Spleen (tissue), 11 donors: Measurements from ENCODE around the gene SNX33. TPM values are rescaled to one million over a fixed set of nuclear protein-coding genes. Genes with fewer than 3 reads are reported as not detected.

Source experiments
- DNase-seq: peaks from one replicate; pipeline ENCODE4 v3.0.0-alpha.2; 2020
- H3K27ac ChIP-seq, 8 donors: fragments of 200-600 bp; sonication (generic) in 7 of 8; 1 replicate in 4 of 8; 2 replicates in 4 of 8; pipeline versions ENCODE4 v1.5.0 to v1.8.0; 2016 to 2021; ENCODE audit warnings: inconsistent platforms in 4 of 8, mild to moderate bottlenecking in 4 of 8, moderate library complexity in 1 of 8
- H3K27me3 ChIP-seq, 7 donors: fragments of 200-600 bp; sonication (generic) in 6 of 7; replicated peaks in 1 of 7; 1 replicate in 4 of 7; 2 replicates in 3 of 7; pipeline versions ENCODE4 v1.5.0 to v1.8.0; 2016 to 2021; ENCODE audit warnings: inconsistent platforms in 3 of 7, mild to moderate bottlenecking in 1 of 7
- H3K36me3 ChIP-seq, 6 donors: fragments of 200-600 bp; sonication (generic) in 5 of 6; 1 replicate in 4 of 6; 2 replicates in 2 of 6; pipeline versions ENCODE4 v1.5.0 to v1.8.0; 2016 to 2021; ENCODE audit warnings: inconsistent platforms in 2 of 6
- H3K4me1 ChIP-seq, 6 donors: fragments of 200-600 bp; sonication (generic) in 5 of 6; 1 replicate in 3 of 6; 2 replicates in 3 of 6; pipeline versions ENCODE4 v1.5.0 to v1.8.0; 2016 to 2021; ENCODE audit warnings: inconsistent platforms in 3 of 6
- H3K4me3 ChIP-seq, 8 donors: fragments of 200-600 bp; sonication (generic) in 7 of 8; 1 replicate in 4 of 8; 2 replicates in 4 of 8; pipeline versions ENCODE4 v1.5.0 to v1.8.0; 2016 to 2021; ENCODE audit warnings: inconsistent platforms in 4 of 8, mild to moderate bottlenecking in 4 of 8, moderate library complexity in 2 of 8
- H3K9me3 ChIP-seq, 8 donors: fragments of 200-600 bp; sonication (generic) in 7 of 8; 1 replicate in 4 of 8; 2 replicates in 4 of 8; pipeline versions ENCODE4 v1.5.0 to v1.8.0; 2016 to 2021; ENCODE audit warnings: inconsistent platforms in 4 of 8
- CTCF ChIP-seq, 11 experiments: fragments of 200-600 bp in 7 of 11; fragments of 450-650 bp in 4 of 11; sonication (generic) in 4 of 11; IDR thresholded peaks in 8 of 11; conservative IDR thresholded peaks in 3 of 11; 1 replicate in 7 of 11; 2 replicates in 4 of 11; pipeline versions ENCODE4 v1.4.0 to v1.8.0; 2016 to 2021; ENCODE audit warnings: antibody characterized with exemption in 11 of 11, inconsistent platforms in 4 of 11, mild to moderate bottlenecking in 1 of 11
- POLR2A ChIP-seq, 3 donors: fragments of 450-650 bp; IDR thresholded peaks; one replicate each; pipeline ENCODE4 v1.5.1; 2017; ENCODE audit warnings: antibody characterized with exemption in 3 of 3, mild to moderate bottlenecking in 1 of 3
- POLR2AphosphoS5 ChIP-seq, 3 donors: sonication (generic); formaldehyde crosslinking; IDR thresholded peaks; one replicate each; pipeline ENCODE4 v1.5.1; 2017; ENCODE audit warnings: antibody characterized with exemption in 3 of 3
- WGBS, 5 donors: extraction: QIAGEN DNeasy Blood & Tissue Kit in 3 of 5; methylation state at CpG; one replicate each; pipeline versions ENCODE4 v1.1.5 to v1.1.7; 2013 to 2018; 5-methylcytosine and 5-hydroxymethylcytosine counted together
- intact Hi-C: fragments of 100-400 bp; cut with DNase I; formaldehyde crosslinking; loops from one replicate; pipeline ENCODE4 v1.15.0; 2023; ENCODE audit warnings: low total_unique reads
- polyA plus RNA-seq, 3 donors: library from polyadenylated mRNA; stranded (reverse); fragments of 200-250 nt; gene quantifications; one replicate each; pipeline ENCODE4 v1.2.1, GENCODE V29; 2013
- total RNA-seq, 7 donors: library from RNA; depleted of rRNA in 3 of 7; stranded (reverse); fragments of >200 nt in 3 of 7; fragmentation: NEBNext Ultra II Directional in 4 of 7; extraction: Animal tissue kit (Norgen Biotek cat#: 25700) in 4 of 7; gene quantifications; one replicate each; pipeline versions ENCODE4 v1.1.0 to v1.2.1, GENCODE V29; 2016 to 2021
- donor health status: healthy with polysubstance abuse.
- donor health status: DM: no; HTN: no; CAD: no; lungs with moderate emphysema.
- donor health status: DM: no; HTN: no; CAD: no.
- donor health status: Bipolar disorder and iron deficiency.
- donor health status: healthy.
- donor health status: DM: no; HTN: no; CAD: no.
- donor health status: DM: yes; HTN: yes; CAD: no.

Gene SNX33
- total and polyA plus RNA-seq, 10 donors = 4.3 to 22.8 (median 16.5) TPM

- DNase-seq = no peak
These were observed 27.5 kb upstream of the SNX33 start for GRCh38 chr15:75620058-75620820.

DNA sequence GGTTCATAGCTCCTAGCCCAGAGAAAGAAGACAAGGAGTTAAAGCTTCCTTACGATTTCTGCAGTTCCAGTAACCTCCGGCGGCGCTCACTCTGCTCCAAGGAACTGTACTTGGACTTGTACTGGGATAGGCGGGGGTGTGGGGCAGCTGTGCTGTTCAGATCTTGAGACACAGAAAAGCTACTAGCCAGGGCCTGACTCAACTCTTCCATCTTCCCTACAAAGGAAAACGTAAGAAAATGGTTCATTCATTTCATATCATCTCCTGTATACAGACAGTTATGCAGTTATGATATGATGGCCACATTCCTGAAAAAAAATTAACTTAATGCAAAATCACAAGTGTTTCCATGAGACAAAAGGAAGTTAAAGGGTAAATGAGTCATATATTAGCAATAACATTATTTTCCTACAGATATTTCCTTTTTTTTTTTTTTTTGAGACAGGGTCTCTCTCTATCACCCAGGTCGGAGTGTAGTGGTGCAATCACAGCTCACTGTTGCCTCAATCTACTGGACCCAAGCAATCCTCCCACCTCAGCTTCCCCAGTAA, 26.8 kb upstream of the SNX33 start:
- peak; percentile 64 for DNase-seq
- H3K4me1 ChIP-seq = peaks cover 5 to 61% (median 26%) of the 10 kb centered on the region in 6 donors
- WGBS, 5 donors = 34 to 60% (median 52%) methylated on average over 7 of the region's 7 CpGs

More at GRCh38 chr15:75620058-75620820, 27.5 kb upstream of the SNX33 start:
- Histone ChIP-seq H3K4me3 (peak overlapping the region in 2 of 8 donors; percentile 6 to 8), H3K4me1 (peaks cover 5 to 58% (median 24%) of the 10 kb centered on the region in 6 donors), H3K27me3 (no peaks in the 10 kb centered on the region), H3K9me3 (no peaks in the 10 kb centered on the region), H3K27ac (peak overlapping the region in 7 of 8 donors; percentile 62 to 73 (median 67)), H3K36me3 (peaks cover 0 to 57% (median 50%) of the 10 kb centered on the region in 6 donors)
- WGBS, 5 donors = 29 to 44% (median 37%) methylated on average over 4 of the region's 4 CpGs
- intact Hi-C loops = loop anchor here (10.0 kb wide), 1 partner anchor 245 kb away; no protein-coding TSS in a partner anchor
- TF ChIP-seq CTCF (IDR thresholded peaks at IDR 0.05 in 8 of 11, conservative IDR thresholded peaks at IDR 0.05 in 3 of 11) (no peak), POLR2A (IDR thresholded peaks at IDR 0.05) (no peak), POLR2AphosphoS5 (IDR thresholded peaks at IDR 0.05) (no peak)

DNA sequence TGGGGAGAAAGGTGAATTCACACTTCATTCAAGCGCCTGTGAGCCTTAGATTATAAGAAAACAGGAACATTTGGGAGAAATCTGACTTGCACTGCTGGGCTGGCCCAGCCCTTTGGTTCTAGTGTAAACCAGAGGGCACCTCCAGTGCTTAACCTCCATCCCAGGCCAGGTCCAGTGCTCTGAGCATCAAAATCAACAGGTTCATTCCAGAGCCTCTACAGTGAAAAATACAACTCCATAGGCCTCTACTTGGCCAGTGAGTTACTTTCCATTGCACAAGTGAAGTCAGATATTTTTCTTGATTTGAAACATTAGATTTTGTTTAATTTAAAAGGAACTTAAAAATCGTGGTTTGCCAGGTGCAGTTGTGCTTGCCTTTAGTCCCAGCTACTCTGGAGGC, 25.2 kb upstream of the SNX33 start:
- Histone ChIP-seq H3K27ac (peak overlapping the region in 3 of 8 donors; percentile 8 to 25 (median 24)), H3K9me3 (no peaks in the 10 kb centered on the region), H3K36me3 (peaks cover 0 to 34% (median 30%) of the 10 kb centered on the region in 6 donors), H3K4me1 (peaks cover 5 to 77% (median 35%) of the 10 kb centered on the region in 6 donors), H3K4me3 (no peak overlapping the region), H3K27me3 (no peaks in the 10 kb centered on the region)
- intact Hi-C loops = loop anchor here (10.0 kb wide), 1 partner anchor 248 kb away; no protein-coding TSS in a partner anchor
- DNase-seq = peak; percentile 23
- TF ChIP-seq CTCF (IDR thresholded peaks at IDR 0.05 in 8 of 11, conservative IDR thresholded peaks at IDR 0.05 in 3 of 11) (no peak), POLR2AphosphoS5 (IDR thresholded peaks at IDR 0.05) (no peak), POLR2A (IDR thresholded peaks at IDR 0.05) (no peak)
- 70 to 78% (median 75%) methylated on average over 2 of the region's 2 CpGs for WGBS, 5 donors

More for the DNA sequence above, 26.8 kb upstream of the SNX33 start:
- no peaks in the 10 kb centered on the region for H3K27me3 ChIP-seq
- peak overlapping the region in 7 of 8 donors; percentile 62 to 73 (median 67) for H3K27ac ChIP-seq
- TF ChIP-seq POLR2AphosphoS5 (IDR thresholded peaks at IDR 0.05) (no peak), CTCF (IDR thresholded peaks at IDR 0.05 in 8 of 11, conservative IDR thresholded peaks at IDR 0.05 in 3 of 11) (peak in 1 of 11 experiments; percentile 15)
- peak overlapping the region in 2 of 8 donors; percentile 6 to 8 for H3K4me3 ChIP-seq
- H3K9me3 ChIP-seq = no peaks in the 10 kb centered on the region
- intact Hi-C loops = loop anchor here (10.0 kb wide), 1 partner anchor 246 kb away; no protein-coding TSS in a partner anchor
- peaks cover 0 to 50% (median 46%) of the 10 kb centered on the region in 6 donors for H3K36me3 ChIP-seq
